NCI-H2196 treated with DMSO at 0.1 percent for 48 hours (cell line): Measurements from ENCODE around the gene MDN1.
"Not testable (repeated sequence)": the region's sequence is repeated elsewhere in the genome, so short reads cannot be mapped to it uniquely, and the experiment has no call there.

Experiments
- DNase-seq: peaks from one replicate; lab custom pipeline; 2025; ENCODE audit not compliant: unreplicated experiment; lab: John Stamatoyannopoulos, UW

MDN1 gene

GRCh38 chr6:89657445-89658158 lies 162.0 kb downstream of the MDN1 start:
- no peak for DNase-seq

GRCh38 chr6:89655122-89655521 lies 164.5 kb downstream of the MDN1 start:
- DNase-seq = no peak

GRCh38 chr6:89650579-89650978 lies 169.0 kb downstream of the MDN1 start:
- DNase-seq = no peak

GRCh38 chr6:89649682-89650081 lies 169.9 kb downstream of the MDN1 start:
- no peak for DNase-seq

- no peak for DNase-seq
Measured at GRCh38 chr6:89644864-89645263, 174.7 kb downstream of the MDN1 start.

- DNase-seq = peak; percentile 31
Measured at GRCh38 chr6:89643406-89643805, 176.2 kb downstream of the MDN1 start.

GRCh38 chr6:89642956-89643355 lies 176.6 kb downstream of the MDN1 start:
- no peak for DNase-seq

- DNase-seq = not testable (repeated sequence)
Measured at GRCh38 chr6:89641581-89641980, 178.0 kb downstream of the MDN1 start.

- no peak for DNase-seq
Measured at GRCh38 chr6:89640804-89641203, 178.8 kb downstream of the MDN1 start.

GRCh38 chr6:89638320-89639195 lies 181.0 kb downstream of the MDN1 start, which contains the start of gene LYRM2:
Gene LYRM2, minus strand, starts transcription at chr6:89638747. Its CDS starts 31 bp downstream, at chr6:89638716.
- DNase-seq = peak; percentile 87

GRCh38 chr6:89637960-89638319 lies 181.7 kb downstream of the MDN1 start:
- DNase-seq = no peak

- not testable (repeated sequence) for DNase-seq
Measured at GRCh38 chr6:89636412-89636811, 183.2 kb downstream of the MDN1 start.

GRCh38 chr6:89630488-89630887 lies 189.1 kb downstream of the MDN1 start:
- DNase-seq = no peak

GRCh38 chr6:89623749-89624148 lies 195.8 kb downstream of the MDN1 start:
- DNase-seq = no peak

GRCh38 chr6:89619567-89619966 lies 200.0 kb downstream of the MDN1 start:
- no peak for DNase-seq

GRCh38 chr6:89618026-89618425 lies 201.6 kb downstream of the MDN1 start:
- no peak for DNase-seq

GRCh38 chr6:89616531-89616930 lies 203.1 kb downstream of the MDN1 start:
- DNase-seq = no peak

GRCh38 chr6:89615882-89616281 lies 203.7 kb downstream of the MDN1 start:
- DNase-seq = no peak

- no peak for DNase-seq
Measured at GRCh38 chr6:89613790-89614189, 205.8 kb downstream of the MDN1 start.

GRCh38 chr6:89612121-89612520 lies 207.5 kb downstream of the MDN1 start:
- DNase-seq = no peak

GRCh38 chr6:89611666-89612065 lies 207.9 kb downstream of the MDN1 start:
- DNase-seq = no peak

- DNase-seq = no peak
Measured at GRCh38 chr6:89610149-89610642, 209.4 kb downstream of the MDN1 start.
